ENCODE measurements around the gene RPS28.
"Not testable (repeated sequence)": the region's sequence is repeated elsewhere in the genome, so short reads cannot be mapped to it uniquely, and the experiment has no call there.

The RPS28 gene

DNA sequence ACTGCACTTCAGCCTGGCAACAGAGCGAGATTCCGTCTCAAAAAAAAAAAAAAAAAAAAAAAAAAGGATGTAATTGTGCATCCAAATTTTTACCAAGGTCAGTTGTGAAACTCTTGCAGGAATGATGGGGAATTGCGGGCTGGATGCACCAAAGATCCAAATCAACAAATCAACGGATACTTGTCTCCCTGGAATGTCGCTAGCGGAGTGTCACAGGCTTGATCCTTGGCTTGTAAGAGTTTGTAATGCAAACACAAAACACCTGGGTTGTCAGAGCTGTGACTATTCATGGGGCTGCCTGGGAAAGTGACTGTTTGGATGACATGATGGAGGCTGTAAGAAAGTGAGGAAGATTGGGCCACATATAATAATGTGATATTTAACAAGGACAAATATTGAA, 17.5 kb downstream of the RPS28 start:
- FAIRE-seq (no peak), DNase-seq (ENCODE audit: insufficient read length, low spot score) (no peak)
- TF ChIP-seq, protein P1, sequence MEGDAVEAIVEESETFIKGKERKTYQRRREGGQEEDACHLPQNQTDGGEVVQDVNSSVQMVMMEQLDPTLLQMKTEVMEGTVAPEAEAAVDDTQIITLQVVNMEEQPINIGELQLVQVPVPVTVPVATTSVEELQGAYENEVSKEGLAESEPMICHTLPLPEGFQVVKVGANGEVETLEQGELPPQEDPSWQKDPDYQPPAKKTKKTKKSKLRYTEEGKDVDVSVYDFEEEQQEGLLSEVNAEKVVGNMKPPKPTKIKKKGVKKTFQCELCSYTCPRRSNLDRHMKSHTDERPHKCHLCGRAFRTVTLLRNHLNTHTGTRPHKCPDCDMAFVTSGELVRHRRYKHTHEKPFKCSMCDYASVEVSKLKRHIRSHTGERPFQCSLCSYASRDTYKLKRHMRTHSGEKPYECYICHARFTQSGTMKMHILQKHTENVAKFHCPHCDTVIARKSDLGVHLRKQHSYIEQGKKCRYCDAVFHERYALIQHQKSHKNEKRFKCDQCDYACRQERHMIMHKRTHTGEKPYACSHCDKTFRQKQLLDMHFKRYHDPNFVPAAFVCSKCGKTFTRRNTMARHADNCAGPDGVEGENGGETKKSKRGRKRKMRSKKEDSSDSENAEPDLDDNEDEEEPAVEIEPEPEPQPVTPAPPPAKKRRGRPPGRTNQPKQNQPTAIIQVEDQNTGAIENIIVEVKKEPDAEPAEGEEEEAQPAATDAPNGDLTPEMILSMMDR (IDR thresholded peaks at IDR 0.05; ENCODE audit: insufficient read depth, missing control alignments), result no peak

DNA sequence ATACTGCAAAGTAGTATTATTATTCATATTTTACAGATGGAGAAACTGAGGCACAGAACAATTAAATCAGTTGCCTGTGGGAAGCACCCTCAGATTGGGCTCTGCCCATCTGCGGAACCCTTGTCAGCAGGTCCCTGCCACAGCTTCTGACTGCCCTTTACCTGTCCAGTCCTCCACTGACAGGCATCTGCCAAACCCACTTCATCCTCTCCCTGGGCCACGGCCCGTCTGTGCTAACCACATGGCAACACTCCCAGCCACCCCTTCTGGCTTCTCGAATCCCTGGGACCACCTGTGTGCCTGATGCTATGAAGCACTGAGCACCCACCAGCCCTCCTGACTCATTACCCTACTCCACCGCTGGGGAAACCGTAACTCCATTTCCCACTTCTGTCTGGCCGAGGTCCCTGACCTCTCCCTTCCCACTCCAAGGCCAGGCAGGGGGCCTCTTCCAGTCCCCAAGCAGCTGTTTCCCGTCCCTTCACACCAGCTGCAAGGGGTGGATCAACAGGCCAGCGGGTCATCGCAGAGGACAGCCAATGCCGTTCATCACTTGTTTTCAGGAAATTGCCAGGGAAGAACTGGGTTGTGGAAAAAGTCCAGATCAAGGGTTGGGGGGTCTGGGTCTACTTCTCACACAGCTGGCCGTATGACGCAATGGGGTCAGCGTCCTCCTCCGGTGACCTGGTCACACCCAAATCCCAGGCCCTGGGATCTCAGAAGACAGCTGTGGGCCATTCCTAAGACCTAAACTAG, 19.2 kb downstream of the RPS28 start:
- TF ChIP-seq, protein P1 (IDR thresholded peaks at IDR 0.05; ENCODE audit: insufficient read depth, missing control alignments), result no peak
- DNase-seq (ENCODE audit: insufficient read length, low spot score) (no peak), FAIRE-seq (no peak)

DNA sequence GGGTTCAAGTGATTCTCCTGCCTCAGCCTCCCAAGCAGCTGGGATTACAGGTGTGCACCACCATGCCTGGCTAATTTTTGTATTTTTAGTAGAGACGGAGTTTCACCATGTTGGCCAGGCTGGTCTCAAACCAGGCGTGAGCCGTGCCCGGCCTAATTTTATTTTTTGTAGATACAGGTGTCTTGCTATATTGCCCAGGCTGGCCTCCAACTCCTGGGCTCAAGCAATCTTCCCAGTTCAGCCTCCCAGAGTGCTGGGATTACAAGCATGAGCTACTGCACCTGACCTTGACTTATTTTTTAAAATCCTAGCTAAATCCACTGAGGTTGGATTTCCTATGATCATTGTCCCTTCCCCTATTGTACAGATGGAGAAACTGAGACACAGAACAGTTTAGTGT, 20.2 kb downstream of the RPS28 start:
- not testable (repeated sequence) for DNase-seq (ENCODE audit: insufficient read length, low spot score); FAIRE-seq

DNA sequence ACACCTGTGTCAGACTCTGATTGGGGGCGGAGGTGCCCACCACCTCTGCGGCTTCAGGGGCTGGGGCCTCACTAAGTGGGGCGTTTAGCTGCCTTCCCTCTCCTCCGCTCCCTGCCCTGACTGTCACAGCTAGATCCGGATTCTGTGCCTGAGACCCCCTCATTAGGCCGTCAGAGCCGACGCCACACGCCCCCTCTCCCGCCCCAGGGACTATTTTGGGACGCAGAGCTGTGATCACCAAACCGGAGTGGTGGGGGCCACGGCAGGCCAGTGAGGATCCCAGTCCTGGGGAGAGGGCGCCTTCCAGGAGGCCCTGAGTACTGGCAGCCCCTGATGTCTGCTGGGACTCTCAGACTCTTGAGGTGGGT, 21.0 kb downstream of the RPS28 start:
- no peak for DNase-seq (ENCODE audit: insufficient read length, low spot score)
- FAIRE-seq, result no peak
- TF ChIP-seq, protein P1 (IDR thresholded peaks at IDR 0.05; ENCODE audit: insufficient read depth, missing control alignments), result no peak

DNA sequence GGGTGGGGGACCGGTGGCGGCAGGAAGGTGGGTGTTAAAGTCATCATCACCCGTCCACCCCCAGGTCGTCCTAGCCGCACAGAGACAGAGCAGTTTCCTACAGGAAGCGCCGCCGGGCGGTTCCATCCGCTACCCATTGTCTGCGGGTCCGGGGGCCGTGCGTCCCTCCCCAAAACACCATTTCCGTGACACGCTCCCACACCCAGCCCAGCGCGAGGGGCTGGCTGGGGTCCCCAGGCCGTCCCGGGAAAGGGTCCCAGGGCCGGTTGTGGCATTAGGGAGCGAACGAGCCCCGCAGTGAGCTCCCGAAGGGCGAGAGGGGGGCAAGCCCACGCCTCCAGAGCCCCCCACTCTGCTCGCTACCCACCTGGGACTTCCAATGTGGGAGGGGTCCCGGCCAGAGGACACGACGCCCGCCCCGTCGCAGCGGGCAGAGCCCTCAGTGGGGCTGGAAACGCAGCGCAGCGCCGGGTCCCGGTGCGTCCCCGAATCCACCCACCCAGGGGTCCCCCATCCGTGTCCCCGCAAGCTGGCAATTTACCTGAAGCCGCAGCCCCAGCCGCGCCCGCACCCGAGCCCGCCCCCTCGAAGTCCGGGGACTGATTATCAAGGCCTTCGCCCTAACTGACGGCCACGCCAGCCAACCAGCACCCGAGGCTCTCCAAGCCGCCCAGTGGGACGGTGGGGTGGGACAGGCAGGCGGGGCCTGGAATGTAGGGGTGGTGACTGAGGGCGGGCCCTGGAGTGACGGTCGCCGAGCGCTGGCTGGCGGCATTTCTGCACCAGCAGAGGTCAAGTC, 21.6 kb downstream of the RPS28 start, which contains the start of gene KANK3:
TSS of gene KANK3 (minus strand) at position 579 of the 799 bp plus-strand sequence. CDS start 5,434 bp downstream, outside the sequence.
- TF ChIP-seq, protein P1 (IDR thresholded peaks at IDR 0.05; ENCODE audit: insufficient read depth, missing control alignments), result no peak
- FAIRE-seq, result no peak
- DNase-seq (ENCODE audit: insufficient read length, low spot score), result peak; percentile 99

DNA sequence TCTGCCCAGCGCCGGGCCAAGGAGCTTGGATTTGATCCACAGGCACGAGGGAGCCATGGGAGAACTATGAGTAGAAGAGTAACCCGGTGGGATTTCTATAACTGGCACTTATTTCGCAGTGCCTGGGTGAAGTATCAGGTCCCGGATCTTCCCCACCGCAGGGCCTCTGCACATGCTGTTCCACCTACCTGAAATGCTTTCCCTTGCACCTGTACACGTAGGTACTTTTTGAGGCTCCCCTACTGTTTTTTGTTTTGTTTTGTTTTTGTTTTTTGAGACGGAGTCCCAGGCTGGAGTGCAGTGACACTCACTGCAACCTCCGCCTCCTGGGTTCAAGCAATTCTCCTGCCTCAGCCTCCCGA, 22.2 kb downstream of the RPS28 start:
- FAIRE-seq (no peak), DNase-seq (ENCODE audit: insufficient read length, low spot score) (no peak)
- TF ChIP-seq, protein P1 (IDR thresholded peaks at IDR 0.05; ENCODE audit: insufficient read depth, missing control alignments), result no peak

DNA sequence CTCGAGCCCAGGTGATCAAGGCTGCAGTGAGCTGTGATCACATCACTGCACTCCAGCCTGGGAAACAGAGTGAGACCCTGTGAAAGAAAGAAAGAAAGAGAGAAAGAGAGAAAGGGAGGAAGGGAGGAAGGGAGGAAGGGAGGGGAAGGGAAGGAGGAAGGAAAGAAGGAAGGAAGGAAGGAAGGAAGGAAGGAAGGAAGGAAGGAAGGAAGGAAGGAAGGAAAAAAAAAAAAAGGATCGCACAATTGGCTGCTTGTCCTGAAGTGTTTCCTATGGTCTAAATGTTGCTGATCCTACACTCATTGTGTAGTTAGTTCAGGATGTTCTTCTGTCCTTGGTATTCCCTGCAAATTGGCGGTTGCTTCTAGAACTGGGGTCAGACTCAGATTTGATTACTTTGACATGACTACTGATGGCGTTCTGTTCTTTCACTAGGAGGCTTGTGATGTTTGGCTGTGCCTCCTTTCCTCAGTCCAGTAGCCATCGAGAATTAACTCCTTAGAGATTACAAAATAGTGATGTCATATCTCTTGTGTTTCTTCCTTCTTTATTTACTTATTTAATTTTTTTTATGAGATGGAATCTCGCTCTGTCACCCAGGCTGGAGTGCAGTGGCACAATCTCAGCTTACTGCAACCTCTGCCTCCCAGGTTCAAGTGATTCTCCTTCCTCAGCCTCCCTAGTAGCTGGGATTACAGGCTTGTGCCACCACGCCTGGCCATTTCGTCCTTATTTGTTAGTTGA, 28.5 kb downstream of the RPS28 start:
- FAIRE-seq; DNase-seq (ENCODE audit: insufficient read length, low spot score): not testable (repeated sequence)
